Measurements from ENCODE around the gene TJP2.

TJP2 gene

GRCh38 chr9:69190863-69191181 is 16.7 kb downstream of the TJP2 start:
- Histone ChIP-seq H3K4me3 (ENCODE audit: low read depth, low read length) (no peak overlapping the region), H3K27ac (no peak overlapping the region)
- no peak for TF ChIP-seq CTCF (IDR thresholded peaks at IDR 0.05)

GRCh38 chr9:69191231-69191630 is 17.2 kb downstream of the TJP2 start:
- Histone ChIP-seq H3K27ac (no peak overlapping the region), H2AFZ (no peak overlapping the region), H3K4me2 (ENCODE audit: low read length) (no peak overlapping the region), H3K9me3 (ENCODE audit: control insufficient read depth, low read length) (no peaks in the 10 kb centered on the region), H3K79me2 (peaks cover 10% of the 10 kb centered on the region), H3K27me3 (ENCODE audit: control insufficient read depth, insufficient read depth, low read length) (no peaks in the 10 kb centered on the region), H3K9ac (no peak overlapping the region), H3K4me3 (ENCODE audit: low read depth, low read length) (no peak overlapping the region), H3K4me1 (peaks cover 2% of the 10 kb centered on the region), H3K36me3 (ENCODE audit: control insufficient read depth, insufficient read depth, low read length) (no peaks in the 10 kb centered on the region)
- TF ChIP-seq CTCF (IDR thresholded peaks at IDR 0.05) = no peak

More at GRCh38 chr9:69190863-69191181, 16.7 kb downstream of the TJP2 start:
- H3K79me2 ChIP-seq = peaks cover 9% of the 10 kb centered on the region
- H3K27me3 ChIP-seq (ENCODE audit: control insufficient read depth, insufficient read depth, low read length) = no peaks in the 10 kb centered on the region
- no peak overlapping the region for H2AFZ ChIP-seq
- no peaks in the 10 kb centered on the region for H3K36me3 ChIP-seq (ENCODE audit: control insufficient read depth, insufficient read depth, low read length)
- no peak overlapping the region for H3K9ac ChIP-seq
- H3K9me3 ChIP-seq (ENCODE audit: control insufficient read depth, low read length) = no peaks in the 10 kb centered on the region
- H3K4me2 ChIP-seq (ENCODE audit: low read length) = no peak overlapping the region
- peaks cover 2% of the 10 kb centered on the region for H3K4me1 ChIP-seq

- no peaks in the 10 kb centered on the region for H3K27me3 ChIP-seq (ENCODE audit: control insufficient read depth, insufficient read depth, low read length)
These were observed 18.1 kb downstream of the TJP2 start for GRCh38 chr9:69192214-69192613.

GRCh38 chr9:69193685-69194032 is 19.6 kb downstream of the TJP2 start:
- Histone ChIP-seq H3K27me3 (ENCODE audit: control insufficient read depth, insufficient read depth, low read length) (no peaks in the 10 kb centered on the region), H3K9ac (no peak overlapping the region), H3K79me2 (peaks cover 16% of the 10 kb centered on the region), H3K4me3 (ENCODE audit: low read depth, low read length) (no peak overlapping the region), H3K4me1 (peaks cover 2% of the 10 kb centered on the region), H3K27ac (no peak overlapping the region), H2AFZ (no peak overlapping the region), H3K4me2 (ENCODE audit: low read length) (no peak overlapping the region), H3K9me3 (ENCODE audit: control insufficient read depth, low read length) (no peaks in the 10 kb centered on the region), H3K36me3 (ENCODE audit: control insufficient read depth, insufficient read depth, low read length) (no peaks in the 10 kb centered on the region)
- no peak for TF ChIP-seq CTCF (IDR thresholded peaks at IDR 0.05)

More at GRCh38 chr9:69192214-69192613, 18.1 kb downstream of the TJP2 start:
- H3K27ac ChIP-seq = no peak overlapping the region
- no peak overlapping the region for H2AFZ ChIP-seq
- no peaks in the 10 kb centered on the region for H3K4me1 ChIP-seq
- no peaks in the 10 kb centered on the region for H3K36me3 ChIP-seq (ENCODE audit: control insufficient read depth, insufficient read depth, low read length)
- H3K9me3 ChIP-seq (ENCODE audit: control insufficient read depth, low read length) = no peaks in the 10 kb centered on the region
- no peak for TF ChIP-seq CTCF (IDR thresholded peaks at IDR 0.05)
- peaks cover 12% of the 10 kb centered on the region for H3K79me2 ChIP-seq
- H3K4me2 ChIP-seq (ENCODE audit: low read length) = no peak overlapping the region
- H3K9ac ChIP-seq = no peak overlapping the region
- H3K4me3 ChIP-seq (ENCODE audit: low read depth, low read length) = no peak overlapping the region

GRCh38 chr9:69194702-69195418 is 20.8 kb downstream of the TJP2 start:
- Histone ChIP-seq H3K9me3 (ENCODE audit: control insufficient read depth, low read length) (no peaks in the 10 kb centered on the region), H3K4me1 (peaks cover 3% of the 10 kb centered on the region), H2AFZ (no peak overlapping the region), H3K36me3 (ENCODE audit: control insufficient read depth, insufficient read depth, low read length) (no peaks in the 10 kb centered on the region), H3K79me2 (peaks cover 16% of the 10 kb centered on the region), H3K4me3 (ENCODE audit: low read depth, low read length) (no peak overlapping the region), H3K27ac (no peak overlapping the region), H3K9ac (no peak overlapping the region), H3K27me3 (ENCODE audit: control insufficient read depth, insufficient read depth, low read length) (no peaks in the 10 kb centered on the region), H3K4me2 (ENCODE audit: low read length) (no peak overlapping the region)
- no peak for TF ChIP-seq CTCF (IDR thresholded peaks at IDR 0.05)

Measured in parathyroid adenoma (tissue), 2 donors.